ENCODE measurements around the gene PEX3. TPM values are rescaled to one million over a fixed set of nuclear protein-coding genes. Genes with fewer than 3 reads are reported as not detected.
"Not testable (repeated sequence)": the region's sequence is repeated elsewhere in the genome, so short reads cannot be mapped to it uniquely, and the experiment has no call there.

The PEX3 gene
- total RNA-seq, 1 donor from 2014 or later: 7.8 TPM

DNA sequence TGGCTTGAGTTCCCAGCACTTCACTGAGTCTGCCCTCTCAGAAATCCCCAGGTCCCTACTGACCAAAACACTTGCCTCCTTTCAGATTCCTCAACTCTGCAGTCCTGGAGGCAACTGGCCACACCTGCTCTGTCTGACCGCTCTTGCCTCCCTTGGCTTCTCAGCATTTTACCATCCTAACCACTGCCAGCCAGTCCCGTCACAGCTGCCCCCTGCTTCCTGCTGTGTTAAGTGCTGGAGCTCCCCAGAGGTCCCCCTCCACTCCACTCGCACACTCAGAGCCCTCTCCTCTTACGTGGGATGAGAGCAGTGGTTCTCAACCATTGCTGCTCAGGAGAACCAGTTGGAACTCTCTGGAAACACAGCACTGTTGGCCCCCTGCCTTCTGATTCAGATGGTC lies 20.6 kb upstream of the PEX3 start:
- DNase-seq (ENCODE audit: low read depth): no peak
- H3K4me3 ChIP-seq (ENCODE audit: low read depth, low read length): no peak overlapping the region
- TF ChIP-seq, protein P1, sequence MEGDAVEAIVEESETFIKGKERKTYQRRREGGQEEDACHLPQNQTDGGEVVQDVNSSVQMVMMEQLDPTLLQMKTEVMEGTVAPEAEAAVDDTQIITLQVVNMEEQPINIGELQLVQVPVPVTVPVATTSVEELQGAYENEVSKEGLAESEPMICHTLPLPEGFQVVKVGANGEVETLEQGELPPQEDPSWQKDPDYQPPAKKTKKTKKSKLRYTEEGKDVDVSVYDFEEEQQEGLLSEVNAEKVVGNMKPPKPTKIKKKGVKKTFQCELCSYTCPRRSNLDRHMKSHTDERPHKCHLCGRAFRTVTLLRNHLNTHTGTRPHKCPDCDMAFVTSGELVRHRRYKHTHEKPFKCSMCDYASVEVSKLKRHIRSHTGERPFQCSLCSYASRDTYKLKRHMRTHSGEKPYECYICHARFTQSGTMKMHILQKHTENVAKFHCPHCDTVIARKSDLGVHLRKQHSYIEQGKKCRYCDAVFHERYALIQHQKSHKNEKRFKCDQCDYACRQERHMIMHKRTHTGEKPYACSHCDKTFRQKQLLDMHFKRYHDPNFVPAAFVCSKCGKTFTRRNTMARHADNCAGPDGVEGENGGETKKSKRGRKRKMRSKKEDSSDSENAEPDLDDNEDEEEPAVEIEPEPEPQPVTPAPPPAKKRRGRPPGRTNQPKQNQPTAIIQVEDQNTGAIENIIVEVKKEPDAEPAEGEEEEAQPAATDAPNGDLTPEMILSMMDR (conservative IDR thresholded peaks at IDR 0.05; ENCODE audit: low read depth, low read length): no peak

DNA sequence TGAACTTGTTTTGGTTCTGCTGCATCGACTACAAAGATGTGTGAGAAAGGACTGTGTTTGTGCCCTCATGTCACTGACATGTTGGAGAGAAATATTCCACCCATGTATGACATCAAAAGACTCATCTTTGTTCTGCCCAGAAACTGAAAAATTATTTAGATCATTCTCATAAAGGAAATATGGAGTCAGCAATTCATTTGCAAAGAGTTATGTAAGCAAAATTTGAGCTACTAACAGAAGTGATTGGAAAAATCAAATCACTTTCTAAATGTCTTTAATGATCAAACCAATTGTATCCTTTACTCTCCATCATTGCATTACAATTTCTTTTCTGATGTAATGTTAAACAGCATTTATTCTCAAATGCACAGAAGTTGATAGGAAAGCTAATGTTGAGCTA lies 19.4 kb upstream of the PEX3 start:
- no peak overlapping the region for H3K4me3 ChIP-seq (ENCODE audit: low read depth, low read length)
- DNase-seq (ENCODE audit: low read depth): no peak
- TF ChIP-seq, protein P1 (conservative IDR thresholded peaks at IDR 0.05; ENCODE audit: low read depth, low read length): no peak

DNA sequence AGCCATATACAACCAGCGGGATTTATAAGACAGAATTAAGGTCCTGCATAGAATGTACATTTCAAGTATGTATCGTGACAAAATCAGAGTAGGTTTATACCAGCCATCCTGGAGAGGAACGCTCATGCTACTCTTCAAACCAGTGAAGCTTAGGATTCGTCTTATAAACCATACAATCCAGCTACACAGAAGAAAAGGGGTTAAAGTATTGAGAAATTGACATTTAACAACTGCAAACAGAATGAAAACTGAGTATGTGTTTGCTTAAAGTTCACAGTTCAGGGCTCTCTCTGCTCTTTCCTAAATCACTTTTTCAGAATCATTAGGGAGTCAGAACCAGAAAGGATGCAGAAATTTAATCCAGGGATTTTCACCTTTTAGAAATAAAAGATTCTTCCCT lies 18.0 kb upstream of the PEX3 start:
- no peak for DNase-seq (ENCODE audit: low read depth)
- H3K4me3 ChIP-seq (ENCODE audit: low read depth, low read length): no peak overlapping the region
- TF ChIP-seq, protein P1 (conservative IDR thresholded peaks at IDR 0.05; ENCODE audit: low read depth, low read length): no peak

GRCh38 chr6:143441010-143441409 lies 9.6 kb upstream of the PEX3 start:
- no peak overlapping the region for H3K4me3 ChIP-seq (ENCODE audit: low read depth, low read length)
- TF ChIP-seq, protein P1 (conservative IDR thresholded peaks at IDR 0.05; ENCODE audit: low read depth, low read length): no peak
- no peak for DNase-seq (ENCODE audit: low read depth)

DNA sequence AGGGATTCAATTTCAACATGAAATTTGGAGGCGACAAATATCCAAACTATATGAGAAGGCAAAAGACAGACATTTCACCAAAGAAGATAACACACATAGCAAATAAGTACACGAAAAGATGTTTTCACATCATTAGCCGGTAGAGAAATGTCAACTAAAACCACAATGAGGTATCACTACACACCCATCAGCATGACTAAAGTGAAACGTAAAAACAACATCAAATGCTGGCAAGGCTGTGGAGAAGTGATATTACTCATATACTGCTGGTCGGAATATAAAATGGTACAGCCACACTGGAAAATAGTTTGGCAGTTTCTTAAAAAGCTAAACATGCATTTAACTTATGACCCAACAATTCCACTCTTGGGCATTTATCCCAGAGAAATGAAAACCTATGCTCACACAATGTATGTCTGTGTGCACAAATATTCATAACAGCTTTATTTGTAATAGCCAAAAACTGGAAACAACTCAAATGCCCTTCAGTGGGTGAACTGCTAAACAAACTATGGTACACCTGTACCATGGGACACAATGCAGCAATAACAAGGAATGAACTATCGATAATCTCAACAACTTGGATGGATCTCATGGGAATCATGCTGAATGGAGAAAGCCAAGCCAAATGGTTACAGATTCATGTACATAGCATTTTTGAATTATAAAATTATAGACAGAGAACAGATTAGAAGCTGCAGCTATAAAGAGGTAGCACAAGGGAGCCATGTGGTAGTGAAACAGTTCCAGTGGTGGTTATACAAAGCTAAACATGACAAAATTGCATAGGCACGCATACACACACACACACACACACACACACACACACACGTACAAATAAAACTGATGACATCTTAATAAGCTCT lies 8.7 kb upstream of the PEX3 start:
- TF ChIP-seq, protein P1 (conservative IDR thresholded peaks at IDR 0.05; ENCODE audit: low read depth, low read length): no peak
- DNase-seq (ENCODE audit: low read depth): no peak
- H3K4me3 ChIP-seq (ENCODE audit: low read depth, low read length): no peak overlapping the region

DNA sequence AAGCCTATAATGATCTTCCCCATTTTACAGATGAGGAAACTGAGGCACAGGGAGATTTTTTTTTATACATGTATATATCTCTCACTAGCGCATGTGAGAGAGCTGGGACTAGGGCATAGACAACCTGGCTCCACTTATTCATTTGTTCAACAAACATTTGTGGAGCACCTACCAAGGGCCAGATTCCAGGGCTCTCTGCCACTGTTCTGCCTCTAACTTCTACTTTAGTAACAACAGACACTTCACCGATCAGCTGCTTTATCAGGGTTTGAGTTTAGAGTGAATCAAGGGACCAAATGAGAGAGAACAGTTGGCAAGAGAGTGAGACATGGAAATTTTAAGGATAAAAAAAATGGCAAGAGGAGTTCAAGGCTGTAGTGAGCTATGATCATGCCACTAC lies 7.5 kb upstream of the PEX3 start:
- DNase-seq (ENCODE audit: low read depth): no peak

GRCh38 chr6:143447865-143448264 lies 2.7 kb upstream of the PEX3 start:
- not testable (repeated sequence) for H3K4me3 ChIP-seq (ENCODE audit: low read depth, low read length); DNase-seq (ENCODE audit: low read depth)

More for the DNA sequence above, 7.5 kb upstream of the PEX3 start:
- H3K4me3 ChIP-seq (ENCODE audit: low read depth, low read length): no peak overlapping the region
- TF ChIP-seq, protein P1 (conservative IDR thresholded peaks at IDR 0.05; ENCODE audit: low read depth, low read length): no peak

All from epithelial cell of proximal tubule (primary cell).